GM18517 (cell line): Measurements from ENCODE around the gene ARSI.
"Not testable (repeated sequence)": the region's sequence is repeated elsewhere in the genome, so short reads cannot be mapped to it uniquely, and the experiment has no call there.

ENCODE experiments used
- ATAC-seq: cut with Tn5 transposase; IDR thresholded peaks from one replicate; pipeline ENCODE4 v1.9.1; 2021; ENCODE audit warnings: mild to moderate bottlenecking, moderate library complexity; ENCODE audit not compliant: unreplicated experiment

Gene ARSI

GRCh38 chr5:150248946-150249345, 53.8 kb downstream of the ARSI start:
- no peak for ATAC-seq

DNA sequence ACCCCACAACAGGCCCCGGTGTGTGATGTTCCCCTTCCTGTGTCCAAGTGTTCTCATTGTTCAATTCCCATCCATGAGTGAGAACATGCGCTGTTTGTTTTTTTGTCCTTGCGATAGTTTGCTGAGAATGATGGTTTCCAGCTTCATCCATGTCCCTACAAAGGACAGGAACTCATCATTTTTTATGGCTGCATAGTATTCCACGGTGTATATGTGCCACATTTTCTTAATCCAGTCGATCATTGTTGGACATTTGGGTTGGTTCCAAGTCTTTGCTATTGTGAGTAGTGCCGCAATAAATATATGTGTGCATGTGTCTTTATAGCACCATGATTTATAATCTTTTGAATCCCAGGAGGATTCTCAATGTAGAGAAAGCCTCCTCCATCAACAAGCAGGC, 54.2 kb downstream of the ARSI start:
- not testable (repeated sequence) for ATAC-seq

- no peak for ATAC-seq
Measured at GRCh38 chr5:150247726-150248125, 55.0 kb downstream of the ARSI start.

DNA sequence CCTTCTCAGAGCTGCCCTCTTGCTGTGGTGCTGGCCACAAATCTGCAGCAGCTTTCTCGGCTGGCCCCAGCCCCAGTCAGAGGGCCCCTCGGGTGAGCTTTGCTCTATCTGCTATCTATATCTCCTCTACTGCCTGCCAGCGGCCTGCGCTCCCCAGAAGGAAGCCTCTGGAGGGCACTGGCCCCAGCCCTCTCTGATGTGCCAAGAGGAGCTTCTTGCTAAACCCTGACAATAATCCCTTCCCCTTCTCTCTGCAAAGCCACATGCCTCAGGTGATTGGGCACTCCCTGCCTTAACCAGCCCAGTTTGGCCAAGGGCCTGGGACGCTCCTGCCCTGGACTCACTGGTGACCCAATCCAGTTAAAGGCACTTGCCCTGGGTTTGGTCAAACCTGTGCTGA, 55.9 kb downstream of the ARSI start:
- no peak for ATAC-seq

- no peak for ATAC-seq
Measured at GRCh38 chr5:150246429-150246828, 56.3 kb downstream of the ARSI start.
